ENCODE results near the gene ANKRD34A. TPM values are rescaled to one million over a fixed set of nuclear protein-coding genes. Genes with fewer than 3 reads are reported as not detected.

The ANKRD34A gene
- total and polyA plus RNA-seq, 2 of the 13 experiments (the other 11 are each of a cell fraction or from before 2014, with no cell fraction given), result 0.05 to 0.07 TPM

- no peak for TF ChIP-seq CTCF (CRISPR knock-in tag; IDR thresholded peaks at IDR 0.05)
- TF ChIP-seq GZF1 (CRISPR knock-in tag; IDR thresholded peaks at IDR 0.05), result no peak
- TF ChIP-seq KDM2A (CRISPR knock-in tag; IDR thresholded peaks at IDR 0.05; ENCODE audit: borderline replicate concordance, low read depth), result 0 out of 2 replicates have a peak, but pooled peaks have one; percentile 61
- TF ChIP-seq PHF20 (CRISPR knock-in tag; IDR thresholded peaks at IDR 0.05), result 0 out of 2 replicates have a peak, but pooled peaks have one; percentile 23
- no peak for TF ChIP-seq SAFB2 (CRISPR knock-in tag; IDR thresholded peaks at IDR 0.05; ENCODE audit: borderline replicate concordance, low read depth)
- TF ChIP-seq RARA (CRISPR knock-in tag; IDR thresholded peaks at IDR 0.05), result no peak; the same call in 1 of the 2 replicates
- no peak for TF ChIP-seq FIP1L1 (IDR thresholded peaks at IDR 0.05; ENCODE audit: borderline replicate concordance, insufficient read depth, low read depth, low read length)
- no peak for TF ChIP-seq YEATS2 (CRISPR knock-in tag; IDR thresholded peaks at IDR 0.05; ENCODE audit: borderline replicate concordance)
- no peak for TF ChIP-seq SNAPC4 (CRISPR knock-in tag; IDR thresholded peaks at IDR 0.05)
- TF ChIP-seq E2F2 (CRISPR knock-in tag; IDR thresholded peaks at IDR 0.05; ENCODE audit: borderline replicate concordance), result no peak
- TF ChIP-seq HMGA1 (CRISPR knock-in tag; conservative IDR thresholded peaks at IDR 0.05), result no peak
- no peak for TF ChIP-seq HNRNPH1 (optimal IDR thresholded peaks at IDR 0.05; ENCODE audit: low read depth, low read length)
- no peak for TF ChIP-seq FOXM1 (CRISPR knock-in tag; IDR thresholded peaks at IDR 0.05)
- TF ChIP-seq PLSCR1 (CRISPR knock-in tag; IDR thresholded peaks at IDR 0.05; ENCODE audit: borderline replicate concordance), result no peak
- peak; percentile 41 for TF ChIP-seq XRCC5 (optimal IDR thresholded peaks at IDR 0.05; ENCODE audit: low read length)
- TF ChIP-seq CBX5 (CRISPR knock-in tag; IDR thresholded peaks at IDR 0.05; ENCODE audit: borderline replicate concordance), result peak; percentile 32; the same call in 1 of the 2 replicates
- TF ChIP-seq ZMYM4 (CRISPR knock-in tag; IDR thresholded peaks at IDR 0.05), result peak; percentile 15; the same call in 1 of the 2 replicates
These were observed 6.7 kb downstream of the ANKRD34A start, which contains the start of gene LIX1L (continued) for GRCh38 chr1:145957443-145958319.
